Esophagus squamous epithelium (tissue), 5 donors: ENCODE data around the gene PGS1. TPM values are rescaled to one million over a fixed set of nuclear protein-coding genes. Genes with fewer than 3 reads are reported as not detected.

ENCODE experiments used
- DNase-seq: peaks from one replicate; lab custom pipeline; 2025; lab: John Stamatoyannopoulos, UW
- H3K27ac ChIP-seq, 4 donors: fragments of 200-600 bp; sonication (generic); one replicate each; pipeline ENCODE4 v1.5.1; 2016 to 2019; ENCODE audit warnings: mild to moderate bottlenecking in 1 of 4
- H3K27me3 ChIP-seq, 4 donors: fragments of 200-600 bp; sonication (generic); 1 replicate in 3 of 4; 2 replicates in 1 of 4; pipeline versions ENCODE4 v1.5.1 to v1.6.0; 2017 to 2021; ENCODE audit warnings: antibody characterized with exemption in 1 of 4
- H3K36me3 ChIP-seq, 3 donors: fragments of 200-600 bp; sonication (generic); one replicate each; pipeline ENCODE4 v1.5.1; 2016 to 2019
- H3K4me1 ChIP-seq, 3 donors: fragments of 200-600 bp; sonication (generic); one replicate each; pipeline ENCODE4 v1.5.1; 2017 to 2019
- H3K4me3 ChIP-seq, 4 donors: fragments of 200-600 bp; sonication (generic); 1 replicate in 3 of 4; 2 replicates in 1 of 4; pipeline ENCODE4 v1.5.1; 2016 to 2019; ENCODE audit warnings: mild to moderate bottlenecking in 2 of 4, moderate library complexity in 1 of 4
- H3K9me3 ChIP-seq, 3 donors: fragments of 200-600 bp; sonication (generic); one replicate each; pipeline ENCODE4 v1.5.1; 2016 to 2019
- POLR2A ChIP-seq, 4 donors: fragments of 450-650 bp; IDR thresholded peaks; one replicate each; pipeline ENCODE4 v1.6.1; 2017; ENCODE audit warnings: antibody characterized with exemption in 4 of 4, mild to moderate bottlenecking in 4 of 4, moderate library complexity in 3 of 4
- WGBS, 2 donors: methylation state at CpG; one replicate each; pipeline ENCODE4 v1.1.5; 2018; 5-methylcytosine and 5-hydroxymethylcytosine counted together
- intact Hi-C: fragments of 100-400 bp; cut with DNase I; formaldehyde crosslinking; loops from one replicate; pipeline ENCODE4 v1.15.0; 2022
- total RNA-seq, 4 donors: library from RNA; depleted of rRNA; stranded (reverse); fragments of >200 nt; gene quantifications; one replicate each; pipeline ENCODE4 v1.1.0, GENCODE V29; 2016
- TF ChIP-seq, protein P1 (sequence below), 6 experiments: fragments of 450-650 bp in 4 of 6; fragments of 200-600 bp in 2 of 6; sonication (generic) in 2 of 6; IDR thresholded peaks; one replicate each; pipeline ENCODE4 v1.5.1; 2016 to 2019; ENCODE audit warnings: antibody characterized with exemption in 6 of 6, mild to moderate bottlenecking in 4 of 6, moderate library complexity in 4 of 6
- donor health status: DM: yes; HTN: yes; CAD: no.

PGS1 gene
- total RNA-seq, 4 donors from 2014 or later = 18.6 to 32.4 (median 23.0) TPM

DNA sequence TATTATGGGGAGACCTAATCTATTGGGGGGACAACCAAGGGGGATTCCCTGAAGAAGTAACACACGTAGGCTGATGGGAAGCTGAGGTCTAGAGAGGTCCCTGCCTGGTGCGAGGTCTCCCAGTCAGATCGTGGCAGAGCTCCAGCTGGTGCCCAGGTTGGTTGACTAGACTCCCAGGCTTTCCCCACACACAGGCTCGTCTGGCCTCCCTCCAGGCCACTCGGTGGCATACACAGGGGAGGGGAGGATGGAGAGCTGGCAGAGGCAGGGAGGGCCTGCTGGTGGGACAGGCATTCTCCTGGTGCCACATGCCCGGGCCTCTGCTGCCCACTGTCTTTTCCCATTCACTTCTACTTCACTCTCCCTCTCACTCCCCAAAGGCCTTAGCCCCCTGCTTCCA lies 10.1 kb upstream of the PGS1 start:
- 48 to 70% methylated on average over 2 to 3 of the region's 6 CpGs for WGBS, 2 donors
- TF ChIP-seq POLR2A (IDR thresholded peaks at IDR 0.05) = no peak
- TF ChIP-seq, protein P1, sequence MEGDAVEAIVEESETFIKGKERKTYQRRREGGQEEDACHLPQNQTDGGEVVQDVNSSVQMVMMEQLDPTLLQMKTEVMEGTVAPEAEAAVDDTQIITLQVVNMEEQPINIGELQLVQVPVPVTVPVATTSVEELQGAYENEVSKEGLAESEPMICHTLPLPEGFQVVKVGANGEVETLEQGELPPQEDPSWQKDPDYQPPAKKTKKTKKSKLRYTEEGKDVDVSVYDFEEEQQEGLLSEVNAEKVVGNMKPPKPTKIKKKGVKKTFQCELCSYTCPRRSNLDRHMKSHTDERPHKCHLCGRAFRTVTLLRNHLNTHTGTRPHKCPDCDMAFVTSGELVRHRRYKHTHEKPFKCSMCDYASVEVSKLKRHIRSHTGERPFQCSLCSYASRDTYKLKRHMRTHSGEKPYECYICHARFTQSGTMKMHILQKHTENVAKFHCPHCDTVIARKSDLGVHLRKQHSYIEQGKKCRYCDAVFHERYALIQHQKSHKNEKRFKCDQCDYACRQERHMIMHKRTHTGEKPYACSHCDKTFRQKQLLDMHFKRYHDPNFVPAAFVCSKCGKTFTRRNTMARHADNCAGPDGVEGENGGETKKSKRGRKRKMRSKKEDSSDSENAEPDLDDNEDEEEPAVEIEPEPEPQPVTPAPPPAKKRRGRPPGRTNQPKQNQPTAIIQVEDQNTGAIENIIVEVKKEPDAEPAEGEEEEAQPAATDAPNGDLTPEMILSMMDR (IDR thresholded peaks at IDR 0.05) = no peak
- DNase-seq = no peak
- Histone ChIP-seq H3K9me3 (no peaks in the 10 kb centered on the region), H3K4me3 (no peak overlapping the region), H3K36me3 (no peaks in the 10 kb centered on the region), H3K27ac (no peak overlapping the region), H3K4me1 (peaks cover 9 to 27% (median 17%) of the 10 kb centered on the region in 3 donors), H3K27me3 (peaks cover 0 to 32% (median 0%) of the 10 kb centered on the region in 4 donors)
- intact Hi-C loops = no loop called here

DNA sequence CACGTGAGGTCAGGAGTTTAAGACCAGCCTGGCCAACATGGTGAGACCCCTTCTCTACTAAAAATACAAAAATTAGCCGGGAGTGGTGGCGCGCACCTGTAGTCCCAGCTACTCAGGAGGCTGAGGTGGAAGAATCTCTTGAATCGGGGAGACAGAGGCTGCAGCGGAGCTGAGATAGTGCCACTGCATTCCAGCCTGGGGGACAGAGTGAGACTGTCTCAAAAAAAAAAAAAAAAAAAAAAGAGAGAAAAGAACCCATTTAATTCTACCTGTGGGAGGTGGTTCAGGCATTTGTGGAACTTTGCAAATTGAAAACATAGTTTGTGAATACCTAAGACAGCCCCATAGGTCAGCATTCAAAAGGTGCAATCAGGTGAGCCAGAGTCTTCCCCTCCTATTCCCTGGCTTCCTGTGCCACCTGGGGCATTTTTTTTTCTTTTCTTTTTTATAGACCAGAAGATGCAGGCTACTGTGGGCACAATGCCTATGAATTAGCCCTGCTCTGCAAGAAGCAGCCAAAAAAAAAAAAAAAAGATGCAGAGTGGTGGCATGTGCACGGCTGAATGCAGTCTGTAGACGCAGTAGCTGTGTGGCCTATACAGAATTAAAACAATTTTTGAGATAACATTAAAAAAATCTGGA lies 9.5 kb upstream of the PGS1 start:
- WGBS, 2 donors = 90 to 93% methylated on average over 7 to 8 of the region's 8 CpGs
- no peak for DNase-seq
- TF ChIP-seq, protein P1 (IDR thresholded peaks at IDR 0.05) = no peak
- TF ChIP-seq POLR2A (IDR thresholded peaks at IDR 0.05) = no peak
- H3K4me1 ChIP-seq = peaks cover 12 to 33% (median 20%) of the 10 kb centered on the region in 3 donors
- H3K27ac ChIP-seq = no peak overlapping the region
- H3K4me3 ChIP-seq = no peak overlapping the region
- intact Hi-C loops = no loop called here
- H3K27me3 ChIP-seq = peaks cover 0 to 26% (median 0%) of the 10 kb centered on the region in 4 donors
- H3K36me3 ChIP-seq = no peaks in the 10 kb centered on the region
- H3K9me3 ChIP-seq = no peaks in the 10 kb centered on the region

DNA sequence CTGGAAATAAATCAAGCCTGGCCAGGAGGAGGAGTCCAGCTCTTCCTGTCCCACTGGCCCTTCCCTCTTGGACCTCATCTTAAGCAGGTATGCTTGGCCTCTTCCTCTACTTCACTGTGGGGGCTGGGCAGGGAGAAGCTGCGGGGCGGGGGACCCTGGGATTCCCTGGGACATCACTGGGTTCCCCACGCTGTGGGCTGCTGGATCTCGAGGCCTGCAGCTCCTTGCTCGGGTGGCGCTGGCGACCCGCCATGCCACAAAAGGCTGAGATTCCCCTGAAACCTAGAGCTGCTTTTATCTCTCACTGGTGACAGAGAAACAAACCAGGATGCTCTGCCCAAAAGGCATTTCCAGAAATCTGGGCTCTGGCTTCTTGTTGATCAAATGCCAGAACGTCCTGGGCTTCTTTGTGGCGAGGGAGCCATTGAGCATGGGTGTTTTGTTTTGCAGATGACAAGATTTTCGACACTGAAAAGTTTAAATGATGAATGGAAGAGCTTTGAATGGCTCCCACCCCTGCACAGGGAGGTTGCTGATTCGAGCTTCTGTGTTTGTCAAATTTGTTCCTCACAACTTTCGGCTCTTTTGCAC lies 8.6 kb upstream of the PGS1 start:
- H3K4me1 ChIP-seq = peaks cover 21 to 42% (median 27%) of the 10 kb centered on the region in 3 donors
- no peaks in the 10 kb centered on the region for H3K36me3 ChIP-seq
- H3K27me3 ChIP-seq = peaks cover 0 to 18% (median 0%) of the 10 kb centered on the region in 4 donors
- WGBS, 2 donors = 57 to 60% methylated on average over 4 to 5 of the region's 13 CpGs
- TF ChIP-seq POLR2A (IDR thresholded peaks at IDR 0.05) = no peak
- no peak overlapping the region for H3K4me3 ChIP-seq
- H3K9me3 ChIP-seq = no peaks in the 10 kb centered on the region
- intact Hi-C loops = no loop called here
- no peak for DNase-seq
- H3K27ac ChIP-seq = no peak overlapping the region

DNA sequence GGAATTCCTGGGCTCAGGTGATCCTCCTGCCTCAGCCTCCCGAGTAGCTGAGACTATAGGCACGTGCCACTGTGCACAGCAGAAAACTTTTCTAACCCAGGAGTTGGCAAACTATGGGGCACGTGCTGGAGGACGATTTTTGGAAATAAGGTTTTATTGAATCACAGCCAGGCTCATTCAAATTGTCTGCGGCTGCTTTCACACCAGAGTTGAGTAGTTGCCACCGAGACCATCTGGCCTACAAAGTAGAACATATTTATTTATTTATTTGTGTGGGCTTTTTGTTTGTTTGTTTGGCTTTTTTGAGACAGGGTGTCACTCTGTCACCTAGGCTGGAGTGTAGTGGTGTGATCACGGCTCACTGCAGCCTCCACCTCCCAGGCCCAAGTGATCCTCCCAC lies 7.4 kb upstream of the PGS1 start:
- no peak for TF ChIP-seq POLR2A (IDR thresholded peaks at IDR 0.05)
- TF ChIP-seq, protein P1 (IDR thresholded peaks at IDR 0.05) = no peak
- Histone ChIP-seq H3K4me1 (peaks cover 23 to 43% (median 27%) of the 10 kb centered on the region in 3 donors), H3K4me3 (no peak overlapping the region), H3K27me3 (peaks cover 0 to 8% (median 0%) of the 10 kb centered on the region in 4 donors), H3K9me3 (no peaks in the 10 kb centered on the region), H3K27ac (no peak overlapping the region), H3K36me3 (no peaks in the 10 kb centered on the region)
- 86 to 95% methylated on average over 7 of the region's 7 CpGs for WGBS, 2 donors
- no peak for DNase-seq
- intact Hi-C loops = no loop called here

DNA sequence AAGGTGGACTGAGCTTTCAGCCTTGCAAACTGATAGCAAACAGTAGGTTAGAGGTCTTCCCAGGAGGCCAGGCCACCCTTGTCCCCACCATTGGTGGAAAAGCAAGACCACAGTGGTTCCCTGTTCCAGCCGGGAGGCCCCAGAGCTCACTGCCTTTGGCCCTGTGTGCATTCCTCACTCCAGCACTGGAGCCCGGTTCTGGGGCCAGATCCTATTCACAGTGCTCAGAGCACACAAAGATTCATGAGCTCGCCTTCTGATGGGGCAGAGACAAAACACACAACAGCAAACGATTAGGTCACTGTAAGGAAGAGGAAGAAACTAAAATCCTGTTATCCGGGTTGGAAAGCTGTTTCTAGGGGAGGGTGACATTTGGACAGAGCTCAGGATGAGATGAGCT lies 5.6 kb upstream of the PGS1 start:
- peak overlapping the region in 2 of 4 donors; percentile 13 to 15 for H3K27ac ChIP-seq
- no peak for DNase-seq
- H3K4me3 ChIP-seq = no peak overlapping the region
- H3K9me3 ChIP-seq = no peaks in the 10 kb centered on the region
- no peaks in the 10 kb centered on the region for H3K36me3 ChIP-seq
- H3K27me3 ChIP-seq = no peaks in the 10 kb centered on the region
- WGBS, 2 donors = 74 to 79% methylated on average over 3 to 5 of the region's 5 CpGs
- intact Hi-C loops = no loop called here
- peaks cover 34 to 50% (median 34%) of the 10 kb centered on the region in 3 donors for H3K4me1 ChIP-seq
- TF ChIP-seq POLR2A (IDR thresholded peaks at IDR 0.05) = no peak
- TF ChIP-seq, protein P1 (IDR thresholded peaks at IDR 0.05) = no peak
